Stimulated activated CD8-positive, alpha-beta memory T cell treated with anti-CD3 and anti-CD28 coated beads, Interleukin-15, amount 100 ng/mL, for 48 hours (primary cell): ENCODE data around the gene FBXO3.

ENCODE experiments used
- DNase-seq, 2 donors: peaks; one replicate each; pipeline ENCODE4 v3.0.0-alpha.2; 2020; ENCODE audit warnings: low read depth in 2 of 2

The FBXO3 gene

DNA sequence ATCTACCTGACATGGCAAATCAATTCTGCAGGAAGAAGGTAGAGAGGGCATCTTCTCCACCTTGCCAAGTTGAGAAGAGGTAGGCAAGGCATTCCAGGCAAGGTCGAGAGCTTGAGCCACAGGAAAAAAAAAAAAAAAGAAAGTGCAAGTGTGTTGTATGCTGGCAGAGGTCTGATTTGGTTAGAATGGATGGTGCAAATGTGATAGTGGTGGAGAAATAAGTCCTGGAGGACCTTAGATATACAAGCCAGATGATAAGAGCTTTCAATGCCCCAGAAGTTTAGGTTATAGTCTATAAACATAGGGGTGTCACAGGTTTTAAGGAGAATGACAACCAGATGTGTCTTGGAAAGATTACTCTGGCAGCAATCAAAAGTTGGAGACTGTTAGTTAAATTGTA, 1.4 kb downstream of the FBXO3 start:
- no peak for DNase-seq

GRCh38 chr11:33772300-33772699, 2.0 kb downstream of the FBXO3 start:
- no peak for DNase-seq

DNA sequence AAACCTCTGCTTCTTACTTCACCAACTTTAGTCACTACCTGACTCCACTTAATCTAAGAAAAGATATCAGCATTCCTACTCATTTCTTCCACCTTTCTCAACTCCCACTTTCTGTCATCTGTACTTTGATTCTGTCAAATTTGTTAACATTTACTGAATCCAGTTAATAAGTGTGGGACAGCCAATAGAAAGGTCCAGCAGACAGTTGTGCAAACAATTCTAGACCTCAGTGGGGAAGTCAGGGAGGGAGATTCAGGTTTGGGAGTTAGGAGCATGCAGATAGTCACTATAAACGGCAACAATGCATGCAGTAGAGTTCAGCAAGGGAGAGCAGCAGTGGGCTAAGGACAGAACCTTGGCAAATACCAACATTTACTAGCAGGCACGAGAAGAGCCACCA, 4.1 kb downstream of the FBXO3 start:
- DNase-seq: no peak

DNA sequence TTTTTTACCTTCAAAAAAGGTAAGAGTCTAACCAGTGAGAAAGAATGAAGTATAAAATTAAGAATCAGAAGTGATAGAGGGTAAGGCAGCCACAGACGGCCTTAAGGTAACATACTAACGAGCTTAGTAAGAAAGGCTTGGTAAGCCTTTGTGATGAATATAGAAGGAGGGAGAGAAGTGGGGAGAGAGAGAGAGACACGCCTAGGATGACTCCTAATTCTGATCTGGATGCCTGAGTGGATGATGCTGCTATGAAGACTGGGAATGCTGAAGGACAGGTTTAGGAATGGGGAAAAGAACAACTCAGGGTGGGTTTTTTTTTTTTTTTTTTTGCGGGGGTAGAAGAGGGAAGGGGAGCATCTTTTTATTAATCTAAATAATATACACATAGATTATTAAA, 4.8 kb downstream of the FBXO3 start:
- DNase-seq: no peak

DNA sequence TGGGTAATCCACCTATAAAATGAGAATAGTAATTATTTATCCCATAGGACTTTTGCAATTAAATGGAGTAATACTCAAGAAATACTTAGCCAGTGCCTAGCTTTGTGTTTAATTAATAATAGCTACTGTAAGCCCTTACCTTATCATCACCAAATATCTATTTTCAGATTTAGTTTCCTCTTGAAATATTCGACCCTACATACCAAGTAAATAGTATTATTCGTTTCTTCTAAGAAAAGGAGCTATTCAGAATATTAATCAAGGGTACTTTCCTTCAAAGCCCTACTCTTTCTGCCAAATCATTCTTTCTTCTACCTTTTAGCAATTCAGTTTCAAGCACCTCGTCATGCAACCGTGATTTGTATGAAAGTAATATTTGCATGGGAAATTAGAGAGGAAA, 6.7 kb downstream of the FBXO3 start:
- DNase-seq: no peak

DNA sequence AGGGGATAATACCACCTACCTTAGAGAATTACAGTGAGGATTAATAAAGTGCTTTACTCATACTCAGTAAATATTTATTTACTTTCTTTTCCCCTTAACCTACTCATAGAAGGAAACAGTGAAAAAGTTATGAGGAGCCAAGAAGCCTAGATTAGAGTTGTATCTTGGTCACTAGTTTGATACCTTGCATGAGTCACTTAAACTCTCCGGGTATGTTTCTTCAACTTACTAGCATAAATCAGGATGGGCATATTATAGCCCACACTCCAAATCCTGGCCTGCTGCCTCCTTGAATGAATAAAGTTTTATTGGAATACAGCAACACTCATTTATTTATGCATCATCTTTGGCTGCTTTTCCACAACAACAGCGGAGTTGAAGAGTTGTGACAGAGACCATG, 8.2 kb downstream of the FBXO3 start:
- DNase-seq: no peak

DNA sequence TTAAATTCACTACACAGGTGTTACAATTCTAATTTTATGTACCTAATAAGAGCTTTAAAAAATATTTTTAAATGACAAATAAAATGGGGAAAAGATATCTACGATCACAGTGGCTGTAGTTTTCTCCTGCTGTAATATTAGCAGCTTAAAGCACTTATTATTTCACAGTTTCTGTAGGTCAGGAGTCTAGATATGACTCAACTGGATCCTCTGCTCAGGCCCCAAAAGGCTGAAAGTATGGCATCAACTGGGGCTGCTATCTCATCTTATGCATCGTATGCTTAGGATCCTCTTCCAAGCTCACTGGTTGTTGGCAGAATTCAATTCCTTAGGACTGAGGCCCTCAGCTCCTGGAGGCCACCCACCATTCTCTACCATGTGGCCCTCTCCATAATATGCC, 12.8 kb downstream of the FBXO3 start:
- no peak for DNase-seq

DNA sequence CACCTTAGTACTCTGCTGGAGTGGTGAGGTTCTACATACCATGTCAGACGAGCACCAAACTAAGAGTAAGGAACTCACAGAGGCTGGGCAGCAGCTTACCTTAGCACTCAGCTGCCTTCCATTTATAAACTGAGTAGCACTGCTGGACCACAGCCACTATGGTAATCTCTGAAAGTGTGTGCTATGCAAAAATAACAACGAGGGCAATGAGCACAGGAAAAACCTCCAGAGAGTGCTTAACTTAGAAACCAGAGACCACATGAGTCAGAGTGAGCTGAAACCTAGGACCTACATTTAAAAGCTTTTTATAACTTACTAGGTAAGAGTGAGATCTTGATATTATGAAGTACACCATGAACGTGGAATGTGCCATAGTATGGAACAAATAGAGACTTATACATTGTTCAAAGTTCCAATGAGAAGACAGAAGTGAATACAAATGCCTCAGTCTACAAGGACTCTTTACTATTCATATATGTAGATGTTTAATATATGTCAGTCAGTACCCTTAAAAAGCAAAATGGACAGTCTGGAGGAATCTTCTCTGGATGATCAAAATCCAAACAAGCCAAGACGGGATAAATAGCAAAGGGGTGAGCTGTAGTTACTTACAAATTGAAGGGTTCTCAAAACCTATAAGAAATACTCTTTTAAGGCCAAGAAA, 20.9 kb downstream of the FBXO3 start:
- DNase-seq: no peak

GRCh38 chr11:33751878-33752277, 22.4 kb downstream of the FBXO3 start:
- DNase-seq: no peak

GRCh38 chr11:33747979-33748378, 26.3 kb downstream of the FBXO3 start:
- no peak for DNase-seq

- DNase-seq: no peak
Measured at GRCh38 chr11:33743291-33743690, 31.0 kb downstream of the FBXO3 start.

GRCh38 chr11:33742249-33742851, 32.0 kb downstream of the FBXO3 start:
- no peak for DNase-seq

- no peak for DNase-seq
Measured at GRCh38 chr11:33741806-33742205, 32.5 kb downstream of the FBXO3 start.

GRCh38 chr11:33737362-33737821, 36.9 kb downstream of the FBXO3 start:
- DNase-seq: no peak

DNA sequence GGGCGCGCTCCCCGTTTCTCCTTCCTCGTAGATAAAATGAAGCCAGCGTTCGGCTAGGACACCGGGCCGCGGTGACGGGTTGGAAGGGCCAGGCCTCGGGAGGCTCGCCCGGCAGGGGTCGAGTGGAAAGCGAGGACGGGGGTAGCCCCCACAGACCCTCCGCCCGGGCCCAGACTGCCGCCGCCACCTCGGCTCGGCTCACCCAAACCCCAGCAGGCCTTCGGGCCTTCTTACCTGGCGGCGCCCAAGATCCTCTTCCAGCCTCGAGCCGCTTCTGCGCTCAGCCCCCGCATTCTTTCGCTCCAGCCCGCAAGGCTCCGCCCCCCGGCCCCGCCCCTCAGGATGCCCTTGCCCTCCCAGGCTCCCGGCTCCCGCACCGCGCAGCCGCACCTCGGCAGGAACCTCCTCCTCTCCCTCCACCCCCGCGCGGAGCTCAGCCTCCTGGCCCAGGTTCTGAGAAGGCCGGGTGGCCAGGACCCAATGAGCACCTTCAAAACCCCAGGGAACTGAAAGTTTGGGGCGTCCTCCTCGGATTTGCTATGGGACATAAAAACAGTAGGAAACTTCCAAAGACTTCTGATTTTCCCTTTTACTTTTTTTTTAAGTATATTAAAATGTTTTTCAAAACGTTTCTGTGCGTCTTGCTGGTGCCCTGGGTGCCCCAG, 38.0 kb downstream of the FBXO3 start, which contains the start of gene CD59:
CD59 (minus strand) TSS at position 276 of the 665 bp plus-strand sequence. CDS start 13,978 bp downstream, outside the sequence.
- peak; percentile 77 to 81 for DNase-seq

- no peak for DNase-seq
Measured at GRCh38 chr11:33735271-33736147, 38.8 kb downstream of the FBXO3 start.

GRCh38 chr11:33734441-33735270, 39.7 kb downstream of the FBXO3 start:
- no peak for DNase-seq

- DNase-seq: no peak
Measured at GRCh38 chr11:33733980-33734379, 40.3 kb downstream of the FBXO3 start.

DNA sequence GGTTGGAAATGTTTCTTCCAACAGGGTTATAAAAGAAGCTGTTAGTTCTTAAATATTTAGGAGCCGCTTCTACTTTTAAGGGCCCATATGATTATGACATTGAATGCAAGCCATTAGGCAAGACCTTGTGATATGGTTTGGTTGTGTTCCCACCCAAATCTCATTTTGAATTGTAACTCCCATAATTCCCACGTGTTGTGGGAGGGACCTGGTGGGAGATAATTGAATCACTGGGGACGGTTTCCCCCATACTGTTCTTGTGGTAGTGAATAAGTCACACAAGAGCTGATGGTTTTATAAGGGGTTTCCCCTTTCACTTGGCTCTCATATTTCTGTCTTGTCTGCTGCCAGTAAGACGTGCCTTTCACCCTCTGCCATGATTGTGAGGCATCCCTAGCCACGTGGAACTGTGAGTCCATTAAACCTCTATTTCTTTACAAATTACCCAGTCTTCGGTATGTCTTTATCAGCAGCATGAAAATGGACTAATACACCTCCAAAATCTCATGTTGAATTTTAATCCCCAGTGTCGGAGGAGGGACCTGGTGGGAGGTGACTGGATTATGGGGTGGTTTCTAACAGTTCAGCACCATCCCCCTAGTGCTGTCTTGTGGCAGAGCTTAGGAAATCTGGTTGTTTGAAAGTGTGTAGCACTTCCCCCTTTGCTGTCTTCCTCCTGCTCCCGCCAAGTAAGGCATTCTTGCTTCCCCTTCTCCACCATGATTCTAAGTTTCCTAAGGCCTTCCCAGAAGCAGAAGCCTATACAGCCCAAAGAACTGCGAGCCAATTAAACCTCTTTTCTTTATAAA, 42.4 kb downstream of the FBXO3 start:
- DNase-seq: peak in 1 of 2 donors; percentile 39

- no peak for DNase-seq
Measured at GRCh38 chr11:33730716-33731115, 43.6 kb downstream of the FBXO3 start.
